OCI-LY1 (cell line): ENCODE measurements around the gene DESI2.

Experiments used
- H2AFZ ChIP-seq: fragments of 200-600 bp; sonication (generic), shearing (Covaris generic); 2 replicates; pipeline ENCODE4 v1.6.0; 2014; ENCODE audit warnings: antibody characterized with exemption, mild to moderate bottlenecking, low read length
- H3F3A ChIP-seq: fragments of 200-600 bp; sonication (generic), shearing (Covaris generic); 2 replicates; pipeline ENCODE4 v1.6.0; 2014; ENCODE audit warnings: mild to moderate bottlenecking, antibody characterized with exemption, low read length, moderate library complexity; ENCODE audit not compliant: insufficient read depth
- H3K27ac ChIP-seq: fragments of 200-600 bp; sonication (generic); 2 replicates; pipeline ENCODE4 v1.5.1; 2014; ENCODE audit warnings: low read length, mixed run types, mild to moderate bottlenecking, low read depth; ENCODE audit not compliant: poor library complexity, severe bottlenecking
- H3K27me3 ChIP-seq: fragments of 200-600 bp; sonication (generic); 2 replicates; pipeline ENCODE4 v1.6.0; 2014; ENCODE audit warnings: antibody characterized with exemption, mild to moderate bottlenecking, low read length, moderate library complexity; ENCODE audit not compliant: insufficient read depth
- H3K36me3 ChIP-seq: fragments of 200-600 bp; sonication (generic); 2 replicates; pipeline ENCODE4 v1.6.1; 2014; ENCODE audit warnings: mild to moderate bottlenecking, antibody characterized with exemption, low read length, moderate library complexity, mixed read lengths; ENCODE audit not compliant: insufficient read depth
- H3K4me1 ChIP-seq: fragments of 200-600 bp; sonication (generic); 2 replicates; pipeline ENCODE4 v1.5.1; 2014; ENCODE audit warnings: mild to moderate bottlenecking, low read length, moderate library complexity; ENCODE audit not compliant: insufficient read depth, severe bottlenecking
- H3K4me2 ChIP-seq: fragments of 200-600 bp; sonication (generic), shearing (Covaris generic); 2 replicates; pipeline ENCODE4 v1.6.1; 2014; ENCODE audit warnings: low read length
- H3K4me3 ChIP-seq: fragments of 200-600 bp; sonication (generic); 2 replicates; pipeline ENCODE4 v1.5.1; 2014; ENCODE audit warnings: low read length, low read depth, mild to moderate bottlenecking, mixed read lengths; ENCODE audit not compliant: poor library complexity, severe bottlenecking
- H3K79me2 ChIP-seq: fragments of 200-600 bp; shearing (Covaris generic); 2 replicates; pipeline ENCODE4 v1.6.1; 2016; ENCODE audit warnings: mixed run types, low read length, mixed read lengths; ENCODE audit not compliant: insufficient read depth
- H3K9ac ChIP-seq: fragments of 200-600 bp; sonication (generic), shearing (Covaris generic); 2 replicates; pipeline ENCODE4 v1.6.1; 2014; ENCODE audit warnings: mild to moderate bottlenecking, low read length, mixed read lengths
- H3K9me2 ChIP-seq: fragments of 200-600 bp; sonication (generic), shearing (Covaris generic); 2 replicates; pipeline ENCODE4 v1.6.1; 2014; ENCODE audit warnings: low read depth, mild to moderate bottlenecking, low read length, mixed read lengths
- H3K9me3 ChIP-seq: fragments of 200-600 bp; shearing (Covaris generic); 2 replicates; pipeline ENCODE4 v1.6.1; 2014; ENCODE audit warnings: low read length, mixed read lengths
- H4K20me1 ChIP-seq: fragments of 200-600 bp; sonication (generic), shearing (Covaris generic); 2 replicates; pipeline ENCODE4 v1.6.0; 2016; ENCODE audit warnings: mild to moderate bottlenecking, low read length; ENCODE audit not compliant: insufficient read depth
- CTCF ChIP-seq: fragments of 200-600 bp; sonication (generic), shearing (Covaris generic); IDR thresholded peaks from 2 replicates; pipeline ENCODE4 v1.5.1; 2017; ENCODE audit warnings: mild to moderate bottlenecking, antibody characterized with exemption, low read length, moderate library complexity, mixed read lengths
- EZH2 ChIP-seq: fragments of 200-600 bp; sonication (generic), shearing (Covaris generic); IDR thresholded peaks from 2 replicates; pipeline ENCODE4 v1.8.0; 2017; ENCODE audit warnings: borderline replicate concordance, mixed run types, mild to moderate bottlenecking, antibody characterized with exemption, low read length, moderate library complexity, mixed read lengths

Gene DESI2

GRCh38 chr1:244699741-244700140 lies 46.8 kb downstream of the DESI2 start:
- Histone ChIP-seq H3K36me3 (peaks cover 61% of the 10 kb centered on the region), H3K9me2 (no peaks in the 10 kb centered on the region), H3K9ac (no peak overlapping the region), H3K27ac (no peak overlapping the region), H3K4me2 (no peak overlapping the region), H3K79me2 (no peaks in the 10 kb centered on the region), H3K4me3 (no peak overlapping the region), H3K4me1 (no peaks in the 10 kb centered on the region), H3K9me3 (no peaks in the 10 kb centered on the region), H2AFZ (no peak overlapping the region), H3K27me3 (no peaks in the 10 kb centered on the region), H4K20me1 (no peaks in the 10 kb centered on the region), H3F3A (no peaks in the 10 kb centered on the region)
- TF ChIP-seq CTCF (no peak), EZH2 (no peak)

- Histone ChIP-seq H2AFZ (no peak overlapping the region), H3F3A (no peaks in the 10 kb centered on the region), H3K9me2 (no peaks in the 10 kb centered on the region), H3K9ac (no peak overlapping the region), H4K20me1 (no peaks in the 10 kb centered on the region), H3K9me3 (no peaks in the 10 kb centered on the region), H3K4me1 (no peaks in the 10 kb centered on the region), H3K4me2 (no peak overlapping the region), H3K4me3 (no peak overlapping the region), H3K36me3 (peaks cover 64% of the 10 kb centered on the region), H3K27me3 (no peaks in the 10 kb centered on the region), H3K27ac (no peak overlapping the region), H3K79me2 (no peaks in the 10 kb centered on the region)
- TF ChIP-seq CTCF (no peak), EZH2 (no peak)
Measured at GRCh38 chr1:244700808-244701207, 47.9 kb downstream of the DESI2 start.

DNA sequence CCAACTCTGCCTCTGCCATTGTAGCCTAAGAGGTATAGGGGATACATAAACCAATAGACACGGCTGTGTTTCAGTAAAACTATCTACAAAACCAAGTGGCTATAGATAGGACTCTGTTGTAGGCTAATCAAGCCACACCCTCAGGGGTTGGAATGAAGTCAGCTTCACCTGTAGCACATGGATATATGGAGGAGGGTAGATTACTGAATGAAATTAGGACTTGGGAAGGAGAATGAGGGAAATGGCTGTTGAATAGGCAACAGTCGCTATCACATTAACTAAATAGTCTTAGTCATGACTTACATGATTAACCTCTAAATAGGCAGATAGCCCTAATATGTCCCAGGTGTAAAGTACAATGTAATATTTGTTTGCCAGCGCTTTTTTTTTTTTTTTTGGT lies 49.7 kb downstream of the DESI2 start:
- Histone ChIP-seq H3K9me2 (no peaks in the 10 kb centered on the region), H4K20me1 (no peaks in the 10 kb centered on the region), H3F3A (no peaks in the 10 kb centered on the region), H3K4me3 (no peak overlapping the region), H3K27ac (no peak overlapping the region), H3K36me3 (peaks cover 69% of the 10 kb centered on the region), H3K9me3 (no peaks in the 10 kb centered on the region), H3K4me2 (no peak overlapping the region), H3K9ac (no peak overlapping the region), H3K79me2 (no peaks in the 10 kb centered on the region), H3K4me1 (no peaks in the 10 kb centered on the region), H2AFZ (no peak overlapping the region), H3K27me3 (no peaks in the 10 kb centered on the region)
- no peak for TF ChIP-seq EZH2
- no peak for TF ChIP-seq CTCF
